WTC11 (cell line): ENCODE data around the gene TUBA1B. TPM values are rescaled to one million over a fixed set of nuclear protein-coding genes. Genes with fewer than 3 reads are reported as not detected.
A peak's percentile ranks its signal among the peaks of the same experiment; 100 is the strongest.

ENCODE experiments used
- ATF3 ChIP-seq: sonication (generic); formaldehyde crosslinking; conservative IDR thresholded peaks from 2 replicates; pipeline ENCODE4 v1.8.1; 2022; ENCODE audit warnings: mild to moderate bottlenecking, missing genetic modification reagents
- ATF6 ChIP-seq: sonication (generic); formaldehyde crosslinking; IDR thresholded peaks from 2 replicates; pipeline ENCODE4 v1.8.1; 2023; ENCODE audit warnings: mild to moderate bottlenecking, missing genetic modification reagents
- CBFB ChIP-seq: sonication (generic); formaldehyde crosslinking; IDR thresholded peaks from 2 replicates; pipeline ENCODE4 v1.8.1; 2022; ENCODE audit warnings: mild to moderate bottlenecking, low read depth, missing genetic modification reagents
- E2F1 ChIP-seq: sonication (generic); formaldehyde crosslinking; IDR thresholded peaks from 2 replicates; pipeline ENCODE4 v1.8.0; 2022; ENCODE audit warnings: mild to moderate bottlenecking, missing genetic modification reagents
- E2F5 ChIP-seq: sonication (generic); formaldehyde crosslinking; IDR thresholded peaks from 2 replicates; pipeline ENCODE4 v1.8.1; 2022; ENCODE audit warnings: mild to moderate bottlenecking, moderate library complexity, missing genetic modification reagents
- FOXJ3 ChIP-seq: sonication (generic); formaldehyde crosslinking; IDR thresholded peaks from 2 replicates; pipeline ENCODE4 v1.9.0; 2021; ENCODE audit warnings: missing genetic modification reagents, mild to moderate bottlenecking, borderline replicate concordance
- IRF1 ChIP-seq: sonication (generic); formaldehyde crosslinking; IDR thresholded peaks from 2 replicates; pipeline ENCODE4 v1.8.0; 2023; ENCODE audit warnings: missing genetic modification reagents
- MAX ChIP-seq: sonication (generic); formaldehyde crosslinking; IDR thresholded peaks from 2 replicates; pipeline ENCODE4 v1.8.0; 2022; ENCODE audit warnings: mild to moderate bottlenecking, missing genetic modification reagents
- MLX ChIP-seq: sonication (generic); formaldehyde crosslinking; IDR thresholded peaks from 2 replicates; pipeline ENCODE4 v1.8.1; 2023; ENCODE audit warnings: mild to moderate bottlenecking, missing genetic modification reagents, moderate library complexity
- MXD4 ChIP-seq: fragments of 250-450 bp; sonication (Bioruptor Pico); IDR thresholded peaks from 2 replicates; pipeline ENCODE4 v1.8.0; 2021; ENCODE audit warnings: mild to moderate bottlenecking, moderate library complexity, borderline replicate concordance
- PREB ChIP-seq: sonication (generic); formaldehyde crosslinking; IDR thresholded peaks from 2 replicates; pipeline ENCODE4 v1.8.1; 2022; ENCODE audit warnings: mild to moderate bottlenecking, missing genetic modification reagents, moderate library complexity, borderline replicate concordance
- SMAD3 ChIP-seq: sonication (generic); formaldehyde crosslinking; IDR thresholded peaks from 2 replicates; pipeline ENCODE4 v1.8.0; 2022; ENCODE audit warnings: missing genetic modification reagents, mild to moderate bottlenecking, borderline replicate concordance
- TCF7 ChIP-seq: sonication (generic); formaldehyde crosslinking; IDR thresholded peaks from 2 replicates; pipeline ENCODE4 v1.8.0; 2022; ENCODE audit warnings: mild to moderate bottlenecking, low read depth, missing genetic modification reagents, moderate library complexity
- USF1 ChIP-seq: sonication (generic); formaldehyde crosslinking; IDR thresholded peaks from 2 replicates; pipeline ENCODE4 v1.8.0; 2022; ENCODE audit warnings: mild to moderate bottlenecking, missing genetic modification reagents
- ZNF219 ChIP-seq: sonication (generic); formaldehyde crosslinking; IDR thresholded peaks from 2 replicates; pipeline ENCODE4 v1.8.0; 2023; ENCODE audit warnings: missing genetic modification reagents, mild to moderate bottlenecking, borderline replicate concordance
- ZNF425 ChIP-seq: fragments of 250-450 bp; sonication (Bioruptor Pico); conservative IDR thresholded peaks from 2 replicates; pipeline ENCODE4 v1.9.0; 2021; ENCODE audit warnings: mild to moderate bottlenecking
- ZNF512 ChIP-seq: sonication (generic); formaldehyde crosslinking; IDR thresholded peaks from 2 replicates; pipeline ENCODE4 v1.8.1; 2022; ENCODE audit warnings: missing genetic modification reagents, borderline replicate concordance
- ZNF532 ChIP-seq: fragments of 250-450 bp; sonication (Bioruptor Pico); IDR thresholded peaks from 2 replicates; pipeline ENCODE4 v1.9.0; 2021; ENCODE audit warnings: mild to moderate bottlenecking, borderline replicate concordance
- total RNA-seq: library from RNA; stranded (reverse); gene quantifications from 3 replicates; pipeline ENCODE4 v1.2.3, GENCODE V29; 2021

Gene TUBA1B
- total RNA-seq, 1 experiment from 2014 or later = 1,806 TPM

- TF ChIP-seq E2F5 (CRISPR knock-in tag) (peak; percentile 83; the same call in 1 of the 2 replicates), MXD4 (CRISPR knock-in tag) (no peak), SMAD3 (peak; percentile 41; the same call in 1 of the 2 replicates), CBFB (peak; percentile 94; the same call in 1 of the 2 replicates), ATF3 (CRISPR knock-in tag) (no peak), USF1 (CRISPR knock-in tag) (no peak), FOXJ3 (CRISPR knock-in tag) (no peak), E2F1 (CRISPR knock-in tag) (0 out of 2 replicates have a peak, but pooled peaks have one; percentile 35), MAX (CRISPR knock-in tag) (peak; percentile 92; the same call in 1 of the 2 replicates), ZNF425 (CRISPR knock-in tag) (no peak), TCF7 (no peak), ZNF219 (0 out of 2 replicates have a peak, but pooled peaks have one; percentile 41), PREB (CRISPR knock-in tag) (no peak), IRF1 (CRISPR knock-in tag) (no peak), MLX (CRISPR knock-in tag) (no peak), ZNF532 (CRISPR knock-in tag) (no peak), ZNF512 (CRISPR knock-in tag) (no peak), ATF6 (CRISPR knock-in tag) (0 out of 2 replicates have a peak, but pooled peaks have one; percentile 50)
These were observed at the start of gene TUBA1B (continued) for GRCh38 chr12:49131051-49131893.
